ENCODE results near the gene CCDC159. TPM values are rescaled to one million over a fixed set of nuclear protein-coding genes. Genes with fewer than 3 reads are reported as not detected.

Gene CCDC159
- total and polyA plus RNA-seq, 2 of the 13 experiments (the other 11 are each of a cell fraction or from before 2014, with no cell fraction given), result 1.7 to 6.3 TPM

GRCh38 chr19:11346104-11346940 lies at the start of gene CCDC159, which contains the start of gene TMEM205 (continued):
- TF ChIP-seq ZNF549 (CRISPR knock-in tag; IDR thresholded peaks at IDR 0.05) (no peak), ZMAT5 (CRISPR knock-in tag; IDR thresholded peaks at IDR 0.05; ENCODE audit: borderline replicate concordance, low read depth) (no peak), KDM2A (CRISPR knock-in tag; IDR thresholded peaks at IDR 0.05; ENCODE audit: borderline replicate concordance, low read depth) (peak; percentile 56), NFYB (CRISPR knock-in tag; IDR thresholded peaks at IDR 0.05) (peak; percentile 92), DMAP1 (CRISPR knock-in tag; IDR thresholded peaks at IDR 0.05) (peak; percentile 43; the same call in 1 of the 2 replicates), ZNF589 (CRISPR knock-in tag; conservative IDR thresholded peaks at IDR 0.05) (no peak), MEIS1 (CRISPR knock-in tag; IDR thresholded peaks at IDR 0.05; ENCODE audit: borderline replicate concordance) (0 out of 2 replicates have a peak, but pooled peaks have one; percentile 58), CCAR2 (optimal IDR thresholded peaks at IDR 0.05; ENCODE audit: low read depth, low read length) (no peak), ZBTB20 (CRISPR knock-in tag; IDR thresholded peaks at IDR 0.05; ENCODE audit: borderline replicate concordance, low read depth) (0 out of 2 replicates have a peak, but pooled peaks have one; percentile 53), GTF2F1 (IDR thresholded peaks at IDR 0.05; ENCODE audit: low read length) (no peak), TRIM24 (CRISPR knock-in tag; IDR thresholded peaks at IDR 0.05) (no peak), FOXA1 (IDR thresholded peaks at IDR 0.05) (no peak), FOXA1 (CRISPR knock-in tag; IDR thresholded peaks at IDR 0.05) (no peak), ZNF660 (CRISPR knock-in tag; IDR thresholded peaks at IDR 0.05; ENCODE audit: borderline replicate concordance, low read depth) (no peak), GABPA (IDR thresholded peaks at IDR 0.05; ENCODE audit: low read depth, low read length) (no peak), GABPA (CRISPR knock-in tag; IDR thresholded peaks at IDR 0.05; ENCODE audit: low read depth) (peak; percentile 50), ZBTB2 (CRISPR knock-in tag; IDR thresholded peaks at IDR 0.05; ENCODE audit: low read depth) (no peak), ZNF576 (CRISPR knock-in tag; IDR thresholded peaks at IDR 0.05) (no peak), TFE3 (CRISPR knock-in tag; IDR thresholded peaks at IDR 0.05) (no peak), ZNF605 (CRISPR knock-in tag; IDR thresholded peaks at IDR 0.05) (peak; percentile 66), NFE2L2 (IDR thresholded peaks at IDR 0.05; ENCODE audit: low read length) (no peak), KMT2B (CRISPR knock-in tag; IDR thresholded peaks at IDR 0.05) (no peak), SAP130 (CRISPR knock-in tag; IDR thresholded peaks at IDR 0.05; ENCODE audit: low read depth) (peak; percentile 73; the same call in 1 of the 2 replicates)
- TF ChIP-seq, protein P1, sequence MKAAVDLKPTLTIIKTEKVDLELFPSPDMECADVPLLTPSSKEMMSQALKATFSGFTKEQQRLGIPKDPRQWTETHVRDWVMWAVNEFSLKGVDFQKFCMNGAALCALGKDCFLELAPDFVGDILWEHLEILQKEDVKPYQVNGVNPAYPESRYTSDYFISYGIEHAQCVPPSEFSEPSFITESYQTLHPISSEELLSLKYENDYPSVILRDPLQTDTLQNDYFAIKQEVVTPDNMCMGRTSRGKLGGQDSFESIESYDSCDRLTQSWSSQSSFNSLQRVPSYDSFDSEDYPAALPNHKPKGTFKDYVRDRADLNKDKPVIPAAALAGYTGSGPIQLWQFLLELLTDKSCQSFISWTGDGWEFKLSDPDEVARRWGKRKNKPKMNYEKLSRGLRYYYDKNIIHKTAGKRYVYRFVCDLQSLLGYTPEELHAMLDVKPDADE (CRISPR knock-in tag; IDR thresholded peaks at IDR 0.05), result no peak
- TF ChIP-seq, protein P2, sequence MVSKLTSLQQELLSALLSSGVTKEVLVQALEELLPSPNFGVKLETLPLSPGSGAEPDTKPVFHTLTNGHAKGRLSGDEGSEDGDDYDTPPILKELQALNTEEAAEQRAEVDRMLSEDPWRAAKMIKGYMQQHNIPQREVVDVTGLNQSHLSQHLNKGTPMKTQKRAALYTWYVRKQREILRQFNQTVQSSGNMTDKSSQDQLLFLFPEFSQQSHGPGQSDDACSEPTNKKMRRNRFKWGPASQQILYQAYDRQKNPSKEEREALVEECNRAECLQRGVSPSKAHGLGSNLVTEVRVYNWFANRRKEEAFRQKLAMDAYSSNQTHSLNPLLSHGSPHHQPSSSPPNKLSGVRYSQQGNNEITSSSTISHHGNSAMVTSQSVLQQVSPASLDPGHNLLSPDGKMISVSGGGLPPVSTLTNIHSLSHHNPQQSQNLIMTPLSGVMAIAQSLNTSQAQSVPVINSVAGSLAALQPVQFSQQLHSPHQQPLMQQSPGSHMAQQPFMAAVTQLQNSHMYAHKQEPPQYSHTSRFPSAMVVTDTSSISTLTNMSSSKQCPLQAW (CRISPR knock-in tag; IDR thresholded peaks at IDR 0.05), result no peak
